Liver (tissue), 9 donors: ENCODE results near the gene IFI27. TPM values are rescaled to one million over a fixed set of nuclear protein-coding genes. Genes with fewer than 3 reads are reported as not detected.
A peak's percentile ranks its signal among the peaks of the same experiment; 100 is the strongest.
"Not testable (repeated sequence)": the region's sequence is repeated elsewhere in the genome, so short reads cannot be mapped to it uniquely, and the experiment has no call there.

Source experiments
- DNase-seq: peaks from one replicate; pipeline ENCODE4 v3.0.0-alpha.2; 2017; ENCODE audit warnings: low spot score
- H3K27ac ChIP-seq, 2 donors: one replicate each; pipeline ENCODE4 v1.7.0; 2013; ENCODE audit warnings: inconsistent platforms in 2 of 2, low read length in 2 of 2, control low read depth in 1 of 2, low read depth in 1 of 2, mild to moderate bottlenecking in 1 of 2
- H3K27me3 ChIP-seq, 4 donors: one replicate each; pipeline versions ENCODE4 v1.6.1 to v1.7.0; 2013; ENCODE audit warnings: low read length in 3 of 4, inconsistent platforms in 1 of 4, mild to moderate bottlenecking in 1 of 4, moderate library complexity in 1 of 4; ENCODE audit not compliant: control insufficient read depth in 4 of 4, insufficient read depth in 4 of 4
- H3K36me3 ChIP-seq, 4 donors: one replicate each; pipeline versions ENCODE4 v1.6.1 to v1.7.0; 2013; ENCODE audit warnings: low read length in 3 of 4, mild to moderate bottlenecking in 3 of 4, low read depth in 1 of 4, moderate library complexity in 1 of 4; ENCODE audit not compliant: control insufficient read depth in 4 of 4, insufficient read depth in 3 of 4
- H3K4me1 ChIP-seq, 4 donors: one replicate each; pipeline versions ENCODE4 v1.6.1 to v1.7.0; 2013; ENCODE audit warnings: low read length in 3 of 4, mild to moderate bottlenecking in 3 of 4, moderate library complexity in 1 of 4; ENCODE audit not compliant: control insufficient read depth in 4 of 4, insufficient read depth in 4 of 4
- H3K4me3 ChIP-seq, 3 donors: one replicate each; pipeline versions ENCODE4 v1.6.1 to v1.7.0; 2013; ENCODE audit warnings: low read length in 3 of 3, control low read depth in 1 of 3, low read depth in 1 of 3, mild to moderate bottlenecking in 1 of 3
- H3K9ac ChIP-seq, 2 donors: one replicate each; pipeline ENCODE4 v1.7.0; 2013; ENCODE audit warnings: low read length in 2 of 2, mild to moderate bottlenecking in 2 of 2, moderate library complexity in 2 of 2, control low read depth in 1 of 2, low read depth in 1 of 2
- H3K9me3 ChIP-seq, 4 donors: one replicate each; pipeline versions ENCODE4 v1.6.1 to v1.7.0; 2013; ENCODE audit warnings: low read length in 3 of 4; ENCODE audit not compliant: control insufficient read depth in 4 of 4
- ATF3 ChIP-seq: IDR thresholded peaks from 2 replicates; pipeline ENCODE4 v1.6.1; 2016; ENCODE audit warnings: antibody characterized with exemption
- CTCF ChIP-seq: fragments of 150-350 bp; IDR thresholded peaks from 2 replicates; pipeline ENCODE4 v1.5.1; 2017; ENCODE audit warnings: improper control_type of control experiment, low read depth, low read length; ENCODE audit not compliant: missing input control
- EGR1 ChIP-seq, 2 donors: IDR thresholded peaks; 2 replicates each; pipeline ENCODE4 v1.6.1; 2016 to 2018; ENCODE audit warnings: antibody characterized with exemption in 2 of 2, low read depth in 2 of 2
- FOXA1 ChIP-seq: IDR thresholded peaks from 2 replicates; pipeline ENCODE4 v1.6.1; 2016; ENCODE audit warnings: antibody characterized with exemption
- FOXA2 ChIP-seq: IDR thresholded peaks from 2 replicates; pipeline ENCODE4 v1.6.1; 2016; ENCODE audit warnings: antibody characterized with exemption
- GABPA ChIP-seq, 2 donors: IDR thresholded peaks in 1 of 2; conservative IDR thresholded peaks in 1 of 2; 2 replicates each; pipeline ENCODE4 v1.6.1; 2016; ENCODE audit warnings: antibody characterized with exemption in 2 of 2, mild to moderate bottlenecking in 1 of 2, moderate library complexity in 1 of 2
- HNF4A ChIP-seq, 2 donors: conservative IDR thresholded peaks; 2 replicates each; pipeline ENCODE4 v1.6.1; 2016; ENCODE audit warnings: antibody characterized with exemption in 2 of 2, mild to moderate bottlenecking in 2 of 2
- HNF4G ChIP-seq: IDR thresholded peaks from 2 replicates; pipeline ENCODE4 v1.6.1; 2016; ENCODE audit warnings: antibody characterized with exemption
- JUND ChIP-seq, 2 donors: IDR thresholded peaks; 2 replicates each; pipeline ENCODE4 v1.6.1; 2016; ENCODE audit warnings: antibody characterized with exemption in 2 of 2
- MAX ChIP-seq: IDR thresholded peaks from 2 replicates; pipeline ENCODE4 v1.6.1; 2016; ENCODE audit warnings: antibody characterized with exemption
- NR2F2 ChIP-seq: IDR thresholded peaks from 2 replicates; pipeline ENCODE4 v1.6.1; 2016; ENCODE audit warnings: antibody characterized with exemption
- REST ChIP-seq: IDR thresholded peaks from 2 replicates; pipeline ENCODE4 v1.6.1; 2016; ENCODE audit warnings: antibody characterized with exemption, mild to moderate bottlenecking
- RXRA ChIP-seq, 2 donors: IDR thresholded peaks; 2 replicates each; pipeline ENCODE4 v1.6.1; 2017 to 2018; ENCODE audit warnings: antibody characterized with exemption in 2 of 2, mild to moderate bottlenecking in 1 of 2
- SP1 ChIP-seq: IDR thresholded peaks from 2 replicates; pipeline ENCODE4 v1.6.1; 2018; ENCODE audit warnings: antibody characterized with exemption, mild to moderate bottlenecking
- TAF1 ChIP-seq: conservative IDR thresholded peaks from 2 replicates; pipeline ENCODE4 v1.6.1; 2016; ENCODE audit warnings: antibody characterized with exemption, mild to moderate bottlenecking
- YY1 ChIP-seq: IDR thresholded peaks from 2 replicates; pipeline ENCODE4 v1.6.1; 2016; ENCODE audit warnings: antibody characterized with exemption, mild to moderate bottlenecking
- ZBTB33 ChIP-seq: IDR thresholded peaks from 2 replicates; pipeline ENCODE4 v1.6.1; 2016; ENCODE audit warnings: antibody characterized with exemption
- WGBS: extraction: QIAGEN DNeasy Blood & Tissue Kit; methylation state at CpG from one replicate; pipeline ENCODE4 v1.1.7; 2013; 5-methylcytosine and 5-hydroxymethylcytosine counted together
- polyA plus RNA-seq, 2 donors: library from polyadenylated mRNA; stranded (reverse) in 1 of 2; unstranded in 1 of 2; fragments of 200-250 nt in 1 of 2; fragments of >200 nt in 1 of 2; fragmentation: Nextera tagmentation in 1 of 2; extraction: Ambion mirVana in 1 of 2; gene quantifications; one replicate each; pipeline versions ENCODE4 v1.2.1 to v1.2.3, GENCODE V29; 2013 to 2015
- total RNA-seq, 2 donors: library from RNA; depleted of rRNA; stranded (reverse); fragments of >200 nt; gene quantifications; one replicate each; pipeline ENCODE4 v1.2.3, GENCODE V29; 2014
- donor health status: healthy.
- donor health status: healthy.
- donor health status: healthy.
- donor health status: healthy.
- donor health status: healthy.

The IFI27 gene
- total and polyA plus RNA-seq, 4 donors = 12.7 to 170 (median 42.2) TPM

GRCh38 chr14:94066089-94066676 is 44.4 kb upstream of the IFI27 start:
- TF ChIP-seq SP1 (no peak), TAF1 (no peak), NR2F2 (no peak)

GRCh38 chr14:94072076-94072475 is 38.5 kb upstream of the IFI27 start:
- not testable (repeated sequence) for H3K4me1 ChIP-seq, H3K4me3 ChIP-seq, DNase-seq, H3K27me3 ChIP-seq, H3K27ac ChIP-seq, H3K9ac ChIP-seq
- 96% methylated on average over 3 of the region's 3 CpGs for WGBS
- peaks cover 2 to 15% (median 8%) of the 10 kb centered on the region in 4 donors for H3K36me3 ChIP-seq
- peaks cover 0 to 17% (median 3%) of the 10 kb centered on the region in 4 donors for H3K9me3 ChIP-seq

More at GRCh38 chr14:94066089-94066676, 44.4 kb upstream of the IFI27 start:
- no peak overlapping the region for H3K9ac ChIP-seq
- H3K4me3 ChIP-seq = no peak overlapping the region
- peak overlapping the region in 1 of 2 donors; percentile 14 for H3K27ac ChIP-seq
- peaks cover 0 to 10% (median 8%) of the 10 kb centered on the region in 4 donors for H3K4me1 ChIP-seq
- WGBS = 75% methylated on average over 8 of the region's 8 CpGs
- no peak for DNase-seq
- peaks cover 4 to 16% (median 10%) of the 10 kb centered on the region in 4 donors for H3K36me3 ChIP-seq
- no peaks in the 10 kb centered on the region for H3K27me3 ChIP-seq
- H3K9me3 ChIP-seq = no peaks in the 10 kb centered on the region

- H3K36me3 ChIP-seq = peaks cover 6 to 26% (median 15%) of the 10 kb centered on the region in 4 donors
- WGBS = 96% methylated on average over 3 of the region's 3 CpGs
- TF ChIP-seq MAX (no peak), YY1 (no peak), ATF3 (no peak), NR2F2 (no peak), FOXA1 (no peak), GABPA (IDR thresholded peaks at IDR 0.05 in 1 of 2, conservative IDR thresholded peaks at IDR 0.05 in 1 of 2) (no peak), RXRA (IDR thresholded peaks at IDR 0.05) (no peak)
Measured at GRCh38 chr14:94074534-94074933, 36.0 kb upstream of the IFI27 start.

GRCh38 chr14:94075008-94075407 is 35.5 kb upstream of the IFI27 start:
- no peak overlapping the region for H3K27ac ChIP-seq
- WGBS = 94% methylated on average over 2 of the region's 2 CpGs
- H3K27me3 ChIP-seq = no peaks in the 10 kb centered on the region
- no peak for DNase-seq
- no peak overlapping the region for H3K9ac ChIP-seq
- H3K9me3 ChIP-seq = peaks cover 0 to 17% (median 3%) of the 10 kb centered on the region in 4 donors
- H3K4me1 ChIP-seq = peaks cover 12 to 33% (median 29%) of the 10 kb centered on the region in 4 donors
- H3K4me3 ChIP-seq = no peak overlapping the region
- peaks cover 6 to 26% (median 15%) of the 10 kb centered on the region in 4 donors for H3K36me3 ChIP-seq
- TF ChIP-seq JUND (IDR thresholded peaks at IDR 0.05) (no peak), TAF1 (no peak), REST (no peak), CTCF (no peak), EGR1 (IDR thresholded peaks at IDR 0.05; ENCODE audit: low read depth in 2 of 2) (no peak), HNF4A (conservative IDR thresholded peaks at IDR 0.05) (no peak), HNF4G (no peak), ZBTB33 (no peak), FOXA2 (no peak)

More at GRCh38 chr14:94074534-94074933, 36.0 kb upstream of the IFI27 start:
- no peak overlapping the region for H3K27ac ChIP-seq
- DNase-seq = no peak
- no peak overlapping the region for H3K4me3 ChIP-seq
- no peak overlapping the region for H3K9ac ChIP-seq
- H3K9me3 ChIP-seq = peaks cover 0 to 17% (median 3%) of the 10 kb centered on the region in 4 donors
- peaks cover 12 to 29% (median 26%) of the 10 kb centered on the region in 4 donors for H3K4me1 ChIP-seq
- H3K27me3 ChIP-seq = no peaks in the 10 kb centered on the region
